ENCODE data around the gene GCM1.
A peak's percentile ranks its signal among the peaks of the same experiment; 100 is the strongest.

Gene GCM1

DNA sequence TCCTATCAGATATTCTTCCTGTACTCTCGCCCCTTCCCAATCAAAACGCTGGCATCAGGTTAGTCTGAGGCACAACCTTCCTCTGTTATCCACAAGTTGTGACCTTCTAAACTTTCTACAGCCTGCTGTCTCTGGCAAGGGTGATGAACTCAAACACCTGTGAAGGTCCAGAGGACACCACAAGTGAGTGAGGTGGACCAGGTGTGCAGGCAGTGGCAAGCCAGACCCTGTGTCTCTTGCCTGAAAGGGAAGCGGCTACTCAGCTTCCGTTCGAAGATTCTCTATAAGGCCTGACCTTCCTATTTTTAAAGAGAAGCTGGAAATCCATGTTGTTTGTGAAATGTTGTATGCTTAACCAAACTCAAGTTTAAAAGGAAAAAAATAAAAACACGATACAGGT lies 36.8 kb downstream of the GCM1 start:
- TF ChIP-seq, protein P1, sequence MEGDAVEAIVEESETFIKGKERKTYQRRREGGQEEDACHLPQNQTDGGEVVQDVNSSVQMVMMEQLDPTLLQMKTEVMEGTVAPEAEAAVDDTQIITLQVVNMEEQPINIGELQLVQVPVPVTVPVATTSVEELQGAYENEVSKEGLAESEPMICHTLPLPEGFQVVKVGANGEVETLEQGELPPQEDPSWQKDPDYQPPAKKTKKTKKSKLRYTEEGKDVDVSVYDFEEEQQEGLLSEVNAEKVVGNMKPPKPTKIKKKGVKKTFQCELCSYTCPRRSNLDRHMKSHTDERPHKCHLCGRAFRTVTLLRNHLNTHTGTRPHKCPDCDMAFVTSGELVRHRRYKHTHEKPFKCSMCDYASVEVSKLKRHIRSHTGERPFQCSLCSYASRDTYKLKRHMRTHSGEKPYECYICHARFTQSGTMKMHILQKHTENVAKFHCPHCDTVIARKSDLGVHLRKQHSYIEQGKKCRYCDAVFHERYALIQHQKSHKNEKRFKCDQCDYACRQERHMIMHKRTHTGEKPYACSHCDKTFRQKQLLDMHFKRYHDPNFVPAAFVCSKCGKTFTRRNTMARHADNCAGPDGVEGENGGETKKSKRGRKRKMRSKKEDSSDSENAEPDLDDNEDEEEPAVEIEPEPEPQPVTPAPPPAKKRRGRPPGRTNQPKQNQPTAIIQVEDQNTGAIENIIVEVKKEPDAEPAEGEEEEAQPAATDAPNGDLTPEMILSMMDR (conservative IDR thresholded peaks at IDR 0.05; ENCODE audit: low read depth, low read length) = no peak
- DNase-seq (ENCODE audit: low read depth) = no peak
- no peak overlapping the region for H3K4me3 ChIP-seq (ENCODE audit: low read depth, low read length)

DNA sequence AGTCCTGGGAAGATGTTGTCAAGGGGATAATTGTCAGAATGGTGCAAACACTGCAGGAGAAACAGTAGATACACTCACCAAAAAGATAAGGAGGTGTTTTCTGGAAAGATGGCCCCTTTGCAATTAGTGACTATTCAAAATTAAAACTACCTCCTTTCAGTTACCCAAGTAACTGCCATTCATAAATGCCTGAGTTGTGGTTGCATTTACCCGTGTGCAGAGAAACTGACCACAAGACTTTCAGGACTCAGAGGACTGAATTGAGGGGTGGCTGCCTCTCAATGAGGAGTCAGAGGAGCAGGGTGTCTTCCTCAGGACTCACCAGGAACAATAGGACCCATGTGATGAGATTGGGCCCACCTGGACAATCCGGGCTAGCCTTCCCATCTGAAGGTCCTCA lies 39.0 kb downstream of the GCM1 start:
- no peak overlapping the region for H3K4me3 ChIP-seq (ENCODE audit: low read depth, low read length)
- DNase-seq (ENCODE audit: low read depth) = no peak
- TF ChIP-seq, protein P1 (conservative IDR thresholded peaks at IDR 0.05; ENCODE audit: low read depth, low read length) = no peak

DNA sequence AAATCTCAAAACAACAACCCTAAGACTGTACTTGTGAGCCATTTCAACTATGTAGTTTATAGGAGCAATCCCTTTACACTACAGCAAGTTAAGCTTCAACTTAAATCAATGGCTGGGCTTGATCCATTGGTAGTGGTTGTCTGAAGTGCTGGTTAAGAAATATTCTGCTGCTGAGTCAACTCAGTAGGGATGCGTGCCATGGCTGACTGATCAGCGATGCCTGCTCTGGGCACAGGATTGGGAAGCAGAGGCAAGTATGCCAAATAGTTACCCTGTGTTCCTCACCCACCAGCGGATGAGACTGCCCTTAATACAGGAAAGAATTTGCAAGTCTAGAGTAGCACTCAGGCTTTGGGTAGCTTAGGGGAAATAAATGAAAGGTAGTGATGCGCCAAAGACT lies 41.5 kb downstream of the GCM1 start:
- TF ChIP-seq, protein P1 (conservative IDR thresholded peaks at IDR 0.05; ENCODE audit: low read depth, low read length) = no peak
- no peak overlapping the region for H3K4me3 ChIP-seq (ENCODE audit: low read depth, low read length)
- peak; percentile 26 for DNase-seq (ENCODE audit: low read depth)

DNA sequence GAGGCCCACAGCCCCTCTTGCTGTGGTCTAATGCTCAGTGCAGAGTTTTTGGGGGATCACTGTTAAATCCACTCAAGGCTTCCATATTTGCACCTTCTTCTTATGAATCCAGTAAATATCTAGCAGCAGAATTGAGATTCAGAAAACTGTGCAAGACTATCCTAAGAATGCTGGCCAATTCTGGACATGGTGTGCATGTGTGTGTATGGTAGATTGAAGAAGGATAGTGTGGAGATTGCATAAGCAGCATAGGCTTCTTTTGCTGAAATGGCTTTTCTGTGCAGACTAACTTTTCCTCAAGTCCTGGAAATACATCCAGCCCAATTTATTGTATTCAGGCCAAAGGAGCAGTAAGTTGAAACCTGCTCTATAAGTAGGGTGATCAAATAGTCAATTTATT lies 43.7 kb downstream of the GCM1 start:
- TF ChIP-seq, protein P1 (conservative IDR thresholded peaks at IDR 0.05; ENCODE audit: low read depth, low read length) = no peak
- H3K4me3 ChIP-seq (ENCODE audit: low read depth, low read length) = no peak overlapping the region
- DNase-seq (ENCODE audit: low read depth) = no peak

DNA sequence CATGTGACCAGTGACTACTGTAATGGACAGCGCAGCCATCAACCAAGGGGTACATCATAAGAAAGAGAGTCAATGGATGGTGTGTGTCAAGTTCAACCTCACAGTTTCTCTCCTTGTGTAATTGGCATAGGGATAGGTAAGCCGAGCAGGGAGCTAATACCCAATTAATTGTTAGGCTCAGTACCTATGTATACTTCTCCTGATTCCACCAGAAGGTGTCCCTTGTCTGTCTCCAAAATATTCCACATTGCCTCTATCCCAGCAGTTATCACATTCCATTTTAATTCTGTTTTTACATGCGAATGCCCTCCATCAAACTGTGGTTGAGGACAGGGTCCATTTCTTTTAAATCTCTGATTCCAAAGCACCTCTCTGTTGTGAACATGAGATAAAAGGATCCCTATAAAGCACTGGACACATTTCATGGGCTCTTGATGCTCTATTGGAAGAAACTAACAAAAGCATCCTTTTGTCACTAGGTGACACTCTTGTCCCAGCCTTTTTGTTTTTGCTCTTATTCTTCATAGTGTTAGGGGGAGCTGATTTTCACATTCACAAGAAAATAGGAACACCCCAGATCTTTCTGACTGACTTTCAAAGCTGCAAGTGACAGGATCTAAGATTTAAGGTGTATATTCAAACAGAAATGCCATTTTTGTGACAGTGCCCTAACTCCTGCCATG lies 44.5 kb downstream of the GCM1 start:
- DNase-seq (ENCODE audit: low read depth) = peak; percentile 13
- TF ChIP-seq, protein P1 (conservative IDR thresholded peaks at IDR 0.05; ENCODE audit: low read depth, low read length) = no peak
- no peak overlapping the region for H3K4me3 ChIP-seq (ENCODE audit: low read depth, low read length)

DNA sequence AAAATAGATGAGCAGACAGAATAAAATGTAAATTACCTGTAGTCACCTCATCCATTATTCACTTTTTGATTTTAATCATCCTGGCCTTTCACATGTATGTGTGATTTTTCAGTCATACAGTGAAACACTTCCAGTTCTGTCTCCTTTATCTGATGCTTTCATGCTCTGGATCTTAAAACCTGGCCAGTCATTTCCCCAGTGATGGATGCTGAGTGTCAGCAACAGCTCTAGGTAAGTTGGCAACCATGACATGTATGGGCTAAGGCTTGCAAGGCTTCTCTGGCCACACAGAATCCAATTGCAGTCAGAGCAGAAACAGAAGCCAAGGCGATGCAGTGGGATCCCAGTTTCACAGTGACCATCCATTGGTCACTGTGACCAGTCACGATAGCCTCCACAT lies 47.6 kb downstream of the GCM1 start:
- DNase-seq (ENCODE audit: low read depth) = no peak
- TF ChIP-seq, protein P1 (conservative IDR thresholded peaks at IDR 0.05; ENCODE audit: low read depth, low read length) = no peak
- H3K4me3 ChIP-seq (ENCODE audit: low read depth, low read length) = no peak overlapping the region

DNA sequence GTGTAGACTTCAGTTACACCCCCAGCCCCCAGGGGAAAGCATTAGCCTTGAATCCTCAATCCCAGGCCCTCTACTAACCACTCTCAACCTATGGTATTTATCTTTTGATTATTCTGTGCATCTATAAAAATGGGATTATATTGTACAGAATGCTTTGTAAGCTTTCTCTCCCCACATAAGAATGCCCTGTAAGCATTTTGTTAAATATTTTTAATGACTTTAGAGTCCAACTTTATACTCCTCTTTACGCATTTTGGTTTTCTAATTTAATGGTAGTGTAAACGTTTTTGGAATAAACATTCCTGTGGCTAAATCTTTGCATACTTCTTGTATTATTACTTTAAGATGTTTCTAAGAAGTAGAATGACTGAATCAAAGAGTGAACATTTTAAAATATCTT lies 48.1 kb downstream of the GCM1 start:
- TF ChIP-seq, protein P1 (conservative IDR thresholded peaks at IDR 0.05; ENCODE audit: low read depth, low read length) = no peak
- no peak for DNase-seq (ENCODE audit: low read depth)
- H3K4me3 ChIP-seq (ENCODE audit: low read depth, low read length) = no peak overlapping the region

Data from choroid plexus epithelial cell (primary cell).